Measurements from ENCODE around the gene CCDC33.

DNA sequence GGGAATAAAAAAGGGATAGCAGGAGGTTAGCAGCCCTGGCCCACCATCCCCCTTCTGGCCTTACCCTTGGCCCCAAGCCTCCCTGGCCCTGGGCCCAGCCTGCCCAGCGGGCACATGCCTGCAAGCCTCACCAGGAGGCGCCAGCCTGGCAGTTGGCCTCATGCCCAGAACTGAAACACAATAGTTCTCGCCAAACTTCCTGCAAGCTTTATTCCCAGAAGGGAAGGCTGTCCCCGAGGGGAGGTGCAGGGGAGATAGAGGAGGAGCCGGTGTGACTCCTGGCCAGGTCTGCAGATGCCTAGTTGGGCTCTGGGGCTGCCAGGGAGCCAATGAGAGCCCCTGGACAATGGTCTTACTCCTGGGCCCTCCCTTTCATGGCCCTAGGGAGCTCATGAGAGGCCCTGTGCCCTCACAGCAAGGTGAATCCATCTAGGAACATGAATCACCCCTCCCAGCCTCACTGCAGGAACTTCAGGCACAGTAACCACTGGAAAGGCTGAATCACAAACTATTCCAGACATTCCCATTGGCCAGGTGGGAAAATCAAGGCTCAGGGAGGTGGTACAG lies 4.0 kb downstream of the CCDC33 start:
- TF ChIP-seq, protein P1, sequence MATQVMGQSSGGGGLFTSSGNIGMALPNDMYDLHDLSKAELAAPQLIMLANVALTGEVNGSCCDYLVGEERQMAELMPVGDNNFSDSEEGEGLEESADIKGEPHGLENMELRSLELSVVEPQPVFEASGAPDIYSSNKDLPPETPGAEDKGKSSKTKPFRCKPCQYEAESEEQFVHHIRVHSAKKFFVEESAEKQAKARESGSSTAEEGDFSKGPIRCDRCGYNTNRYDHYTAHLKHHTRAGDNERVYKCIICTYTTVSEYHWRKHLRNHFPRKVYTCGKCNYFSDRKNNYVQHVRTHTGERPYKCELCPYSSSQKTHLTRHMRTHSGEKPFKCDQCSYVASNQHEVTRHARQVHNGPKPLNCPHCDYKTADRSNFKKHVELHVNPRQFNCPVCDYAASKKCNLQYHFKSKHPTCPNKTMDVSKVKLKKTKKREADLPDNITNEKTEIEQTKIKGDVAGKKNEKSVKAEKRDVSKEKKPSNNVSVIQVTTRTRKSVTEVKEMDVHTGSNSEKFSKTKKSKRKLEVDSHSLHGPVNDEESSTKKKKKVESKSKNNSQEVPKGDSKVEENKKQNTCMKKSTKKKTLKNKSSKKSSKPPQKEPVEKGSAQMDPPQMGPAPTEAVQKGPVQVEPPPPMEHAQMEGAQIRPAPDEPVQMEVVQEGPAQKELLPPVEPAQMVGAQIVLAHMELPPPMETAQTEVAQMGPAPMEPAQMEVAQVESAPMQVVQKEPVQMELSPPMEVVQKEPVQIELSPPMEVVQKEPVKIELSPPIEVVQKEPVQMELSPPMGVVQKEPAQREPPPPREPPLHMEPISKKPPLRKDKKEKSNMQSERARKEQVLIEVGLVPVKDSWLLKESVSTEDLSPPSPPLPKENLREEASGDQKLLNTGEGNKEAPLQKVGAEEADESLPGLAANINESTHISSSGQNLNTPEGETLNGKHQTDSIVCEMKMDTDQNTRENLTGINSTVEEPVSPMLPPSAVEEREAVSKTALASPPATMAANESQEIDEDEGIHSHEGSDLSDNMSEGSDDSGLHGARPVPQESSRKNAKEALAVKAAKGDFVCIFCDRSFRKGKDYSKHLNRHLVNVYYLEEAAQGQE (IDR thresholded peaks at IDR 0.05; ENCODE audit: low read depth) = peak; percentile 12; the same call in 1 of the 2 replicates
- peak; percentile 100 for TF ChIP-seq NFIC (IDR thresholded peaks at IDR 0.05)
